DND-41 (cell line): ENCODE data around the gene FBXO5.
A peak's percentile ranks its signal among the peaks of the same experiment; 100 is the strongest.

Experiments used
- ATAC-seq: fragments of 200-7000 bp; cut with Tn5 transposase; 3 replicates; pipeline ENCODE4 v1.9.1; 2021; ENCODE audit warnings: low read depth; ENCODE audit not compliant: insufficient read depth
- DNase-seq: peaks from one replicate; pipeline ENCODE4 v3.0.0-alpha.2; 2020
- H2AFZ ChIP-seq: 2 replicates; pipeline ENCODE4 v1.6.0; 2012; ENCODE audit warnings: low read depth, low read length
- H3K27ac ChIP-seq: 2 replicates; pipeline ENCODE4 v1.5.1; 2012; ENCODE audit warnings: low read length, inconsistent platforms
- H3K27me3 ChIP-seq: fragments of 200-600 bp; sonication (generic); 2 replicates; pipeline ENCODE4 v1.6.0; 2012; ENCODE audit warnings: low read length, mild to moderate bottlenecking, inconsistent platforms; ENCODE audit not compliant: insufficient read depth, poor library complexity
- H3K36me3 ChIP-seq: 2 replicates; pipeline ENCODE4 v1.5.1; 2012; ENCODE audit warnings: low read length, inconsistent platforms; ENCODE audit not compliant: insufficient read depth
- H3K4me1 ChIP-seq: 2 replicates; pipeline ENCODE4 v1.5.1; 2012; ENCODE audit warnings: mild to moderate bottlenecking, low read length; ENCODE audit not compliant: insufficient read depth
- H3K4me2 ChIP-seq: 2 replicates; pipeline ENCODE4 v1.6.0; 2012; ENCODE audit warnings: mild to moderate bottlenecking, moderate library complexity, low read length, inconsistent platforms; ENCODE audit not compliant: insufficient read depth
- H3K4me3 ChIP-seq, 2 experiments: fragments of 200-600 bp in 1 of 2; shearing (Covaris generic) in 1 of 2; 2 replicates each; pipeline ENCODE4 v1.5.1; 2012 to 2016; ENCODE audit warnings: inconsistent platforms in 2 of 2, low read length in 2 of 2, mild to moderate bottlenecking in 2 of 2, low read depth in 1 of 2, moderate library complexity in 1 of 2
- H3K79me2 ChIP-seq: 2 replicates; pipeline ENCODE4 v1.6.0; 2012; ENCODE audit warnings: low read length, inconsistent platforms; ENCODE audit not compliant: insufficient read depth
- H3K9ac ChIP-seq: 2 replicates; pipeline ENCODE4 v1.6.0; 2012; ENCODE audit warnings: low read depth, mild to moderate bottlenecking, inconsistent platforms, low read length, moderate library complexity
- H3K9me3 ChIP-seq: 2 replicates; pipeline ENCODE4 v1.5.1; 2012; ENCODE audit warnings: low read length, moderate library complexity, mild to moderate bottlenecking, inconsistent platforms; ENCODE audit not compliant: insufficient read depth, severe bottlenecking
- H4K20me1 ChIP-seq: 2 replicates; pipeline ENCODE4 v1.6.0; 2012; ENCODE audit warnings: low read length; ENCODE audit not compliant: insufficient read depth
- EZH2 ChIP-seq: IDR thresholded peaks from 3 replicates; pipeline ENCODE4 v1.6.1; 2012; ENCODE audit warnings: borderline replicate concordance, low read depth, mild to moderate bottlenecking, moderate library complexity, low read length, inconsistent platforms; ENCODE audit not compliant: severe bottlenecking
- TF ChIP-seq, protein P1 (sequence below): IDR thresholded peaks from 2 replicates; pipeline ENCODE4 v1.5.1; 2012; ENCODE audit warnings: borderline replicate concordance, low read length, moderate library complexity, mild to moderate bottlenecking; ENCODE audit not compliant: poor library complexity, severe bottlenecking; ENCODE audit errors: extremely low read depth

Gene FBXO5

DNA sequence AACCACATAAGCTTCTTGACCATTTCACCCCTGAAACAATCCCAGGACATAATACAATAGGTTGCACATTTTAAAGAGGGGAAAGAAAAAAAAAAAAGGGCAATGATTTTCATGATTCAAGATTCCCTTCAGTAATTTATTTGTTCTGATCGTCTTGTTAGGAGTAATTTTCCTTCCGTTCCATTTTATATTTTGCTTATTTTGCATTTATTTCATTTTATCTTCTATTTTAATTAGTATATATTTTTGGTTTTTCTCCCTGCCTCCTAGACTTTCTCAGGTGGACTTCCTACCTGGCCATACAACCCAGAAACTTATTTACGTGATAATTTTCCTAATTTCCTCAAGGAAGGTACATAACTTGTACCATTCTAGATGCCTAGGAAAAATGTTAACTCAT, 32.6 kb downstream of the FBXO5 start:
- peaks cover 3% of the 10 kb centered on the region for H3K27me3 ChIP-seq
- H2AFZ ChIP-seq = no peak overlapping the region
- no peak overlapping the region for H3K4me3 ChIP-seq
- H3K4me1 ChIP-seq = peaks cover 4% of the 10 kb centered on the region; the same call in 1 of the 2 replicates
- no peaks in the 10 kb centered on the region for H3K36me3 ChIP-seq
- H3K9ac ChIP-seq = no peak overlapping the region
- DNase-seq (no peak), ATAC-seq (no peak)
- H3K79me2 ChIP-seq = no peaks in the 10 kb centered on the region
- H3K9me3 ChIP-seq = no peaks in the 10 kb centered on the region
- no peak for TF ChIP-seq EZH2
- TF ChIP-seq, protein P1, sequence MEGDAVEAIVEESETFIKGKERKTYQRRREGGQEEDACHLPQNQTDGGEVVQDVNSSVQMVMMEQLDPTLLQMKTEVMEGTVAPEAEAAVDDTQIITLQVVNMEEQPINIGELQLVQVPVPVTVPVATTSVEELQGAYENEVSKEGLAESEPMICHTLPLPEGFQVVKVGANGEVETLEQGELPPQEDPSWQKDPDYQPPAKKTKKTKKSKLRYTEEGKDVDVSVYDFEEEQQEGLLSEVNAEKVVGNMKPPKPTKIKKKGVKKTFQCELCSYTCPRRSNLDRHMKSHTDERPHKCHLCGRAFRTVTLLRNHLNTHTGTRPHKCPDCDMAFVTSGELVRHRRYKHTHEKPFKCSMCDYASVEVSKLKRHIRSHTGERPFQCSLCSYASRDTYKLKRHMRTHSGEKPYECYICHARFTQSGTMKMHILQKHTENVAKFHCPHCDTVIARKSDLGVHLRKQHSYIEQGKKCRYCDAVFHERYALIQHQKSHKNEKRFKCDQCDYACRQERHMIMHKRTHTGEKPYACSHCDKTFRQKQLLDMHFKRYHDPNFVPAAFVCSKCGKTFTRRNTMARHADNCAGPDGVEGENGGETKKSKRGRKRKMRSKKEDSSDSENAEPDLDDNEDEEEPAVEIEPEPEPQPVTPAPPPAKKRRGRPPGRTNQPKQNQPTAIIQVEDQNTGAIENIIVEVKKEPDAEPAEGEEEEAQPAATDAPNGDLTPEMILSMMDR = no peak
- H3K4me2 ChIP-seq = no peak overlapping the region
- H4K20me1 ChIP-seq = no peaks in the 10 kb centered on the region
- no peak overlapping the region for H3K27ac ChIP-seq

DNA sequence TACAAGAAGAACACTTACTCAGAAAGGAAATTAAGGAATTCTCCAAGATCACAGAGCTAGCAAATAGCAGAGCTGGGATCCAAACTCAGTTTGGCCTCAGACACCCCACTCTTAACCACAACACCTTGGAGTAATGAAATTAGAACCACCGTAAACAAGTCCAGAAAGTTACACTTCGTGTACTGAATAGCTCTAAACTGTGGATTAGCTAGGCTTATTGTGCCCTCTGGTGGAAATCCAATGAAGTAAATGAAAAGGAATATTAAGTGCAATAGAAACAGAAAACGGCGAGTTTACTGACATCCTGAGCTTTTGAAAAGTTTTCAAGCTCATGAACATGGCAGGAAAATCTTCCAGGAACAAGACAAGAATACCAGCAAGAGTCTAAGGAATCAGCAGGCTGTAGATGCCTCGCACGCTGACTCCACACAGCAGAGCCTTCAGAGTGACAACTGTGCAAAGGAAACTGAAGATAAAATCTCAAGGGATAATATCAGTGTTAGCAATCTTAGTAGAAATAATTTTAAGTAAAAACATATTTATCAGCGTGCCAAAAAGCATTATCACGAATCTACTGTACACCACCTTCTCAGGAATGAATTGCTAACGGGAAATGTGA, 34.6 kb downstream of the FBXO5 start:
- Histone ChIP-seq H4K20me1 (no peaks in the 10 kb centered on the region), H3K4me1 (peaks cover 4% of the 10 kb centered on the region; the same call in 1 of the 2 replicates), H3K27me3 (peaks cover 3% of the 10 kb centered on the region), H3K27ac (no peak overlapping the region), H3K36me3 (no peaks in the 10 kb centered on the region), H3K4me2 (no peak overlapping the region), H2AFZ (0 out of 2 replicates have a peak overlapping the region, but pooled peaks have one; percentile 6), H3K79me2 (no peaks in the 10 kb centered on the region), H3K4me3 (no peak overlapping the region), H3K9ac (no peak overlapping the region), H3K9me3 (no peaks in the 10 kb centered on the region)
- DNase-seq (no peak), ATAC-seq (peak; percentile 86)
- TF ChIP-seq, protein P1 = peak; percentile 75
- TF ChIP-seq EZH2 = no peak

DNA sequence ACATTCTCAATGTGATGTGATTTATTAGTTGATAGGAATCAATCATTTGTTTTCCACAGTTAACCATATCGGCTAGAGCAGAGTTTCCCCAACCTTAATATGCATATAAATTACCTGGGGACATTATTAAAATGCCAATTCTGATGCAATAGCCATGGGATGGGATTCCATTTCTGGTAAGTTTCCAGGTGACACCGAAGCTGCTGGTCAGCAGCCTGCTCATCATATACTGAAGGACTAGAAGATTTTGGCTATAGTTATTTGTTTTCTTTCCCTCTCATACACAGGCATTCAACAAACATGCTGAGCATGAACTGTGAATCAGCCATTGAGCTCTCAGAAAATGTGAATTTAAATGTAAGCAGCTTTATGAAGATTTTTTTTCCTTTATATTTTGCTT, 35.8 kb downstream of the FBXO5 start:
- Histone ChIP-seq H3K4me1 (peaks cover 4% of the 10 kb centered on the region; the same call in 1 of the 2 replicates), H3K27ac (no peak overlapping the region), H3K27me3 (peaks cover 3% of the 10 kb centered on the region), H4K20me1 (no peaks in the 10 kb centered on the region), H3K36me3 (no peaks in the 10 kb centered on the region), H3K9ac (no peak overlapping the region), H2AFZ (no peak overlapping the region), H3K9me3 (no peaks in the 10 kb centered on the region), H3K79me2 (no peaks in the 10 kb centered on the region), H3K4me3 (no peak overlapping the region), H3K4me2 (no peak overlapping the region)
- DNase-seq (no peak), ATAC-seq (no peak)
- TF ChIP-seq, protein P1 = no peak
- TF ChIP-seq EZH2 = no peak
